NCI-H460 (cell line): ENCODE data around the gene FYB2. TPM values are rescaled to one million over a fixed set of nuclear protein-coding genes. Genes with fewer than 3 reads are reported as not detected.

ENCODE experiments used
- DNase-seq: peaks from one replicate; pipeline ENCODE4 v3.0.0-alpha.2; 2016; ENCODE audit warnings: low read depth; ENCODE audit errors: extremely low read depth
- total RNA-seq: library from RNA; depleted of rRNA; stranded (reverse); fragments of >200 nt; shearing (Covaris generic); gene quantifications from 2 replicates; pipeline ENCODE4 v1.2.3, GENCODE V29; 2014

Gene FYB2
- total RNA-seq, 1 experiment from 2014 or later = not detected

DNA sequence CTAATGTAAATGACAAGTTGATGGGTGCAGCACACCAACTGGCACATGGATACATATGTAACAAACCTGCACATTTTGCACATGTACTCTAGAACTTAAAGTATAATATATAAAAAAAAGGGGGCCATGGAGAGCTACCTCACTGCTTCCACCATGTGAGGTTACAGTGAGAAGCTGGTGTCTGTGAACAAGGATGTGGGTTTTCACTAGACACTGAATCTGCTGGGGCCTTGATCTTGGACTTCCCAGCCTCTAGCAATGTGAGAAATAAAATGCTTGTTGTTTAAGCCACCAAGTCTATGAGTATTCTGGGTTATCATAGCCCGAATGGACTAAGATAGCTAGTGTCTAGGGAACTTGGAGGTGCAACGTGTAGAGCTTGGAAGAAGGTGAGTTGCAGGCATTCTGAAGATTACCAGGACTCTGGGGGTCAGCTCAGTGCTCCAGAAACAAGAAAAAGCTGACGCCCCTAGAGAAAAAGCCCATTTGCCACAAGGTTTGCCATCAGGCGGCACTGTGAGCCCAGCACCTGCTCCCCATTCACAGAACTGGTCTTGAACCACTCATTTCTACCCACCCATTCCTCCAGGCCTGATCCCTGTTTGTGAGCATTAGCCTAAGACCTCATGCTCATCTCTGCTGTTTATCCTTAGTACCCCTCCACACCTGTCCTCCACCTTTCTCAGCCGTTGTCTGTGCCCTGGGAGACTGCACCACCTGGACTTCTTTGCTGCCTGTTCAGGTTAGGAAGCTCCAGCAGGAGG is 15.1 kb upstream of the FYB2 start:
- no peak for DNase-seq

DNA sequence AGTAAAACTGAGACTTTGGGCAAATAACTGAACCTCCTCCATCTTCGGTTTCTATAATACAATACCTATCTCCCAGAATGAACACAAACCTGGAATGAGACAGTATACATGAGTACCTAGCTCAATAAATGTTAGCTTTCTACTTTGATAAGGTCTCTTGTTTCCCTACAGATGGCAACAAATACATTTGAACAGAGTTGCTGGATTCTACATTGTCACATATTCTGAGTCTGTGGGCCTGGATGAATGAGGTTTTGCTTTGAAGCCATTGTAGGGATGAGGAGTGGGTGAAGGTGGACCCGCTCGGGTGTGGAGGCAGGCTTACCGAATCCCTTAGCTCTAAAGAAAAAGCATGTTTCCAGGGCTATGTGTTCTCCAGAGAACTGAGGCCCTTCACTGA is 13.9 kb upstream of the FYB2 start:
- no peak for DNase-seq

- DNase-seq = peak; percentile 56
Measured at GRCh38 chr1:56831871-56832693, 12.9 kb upstream of the FYB2 start.

DNA sequence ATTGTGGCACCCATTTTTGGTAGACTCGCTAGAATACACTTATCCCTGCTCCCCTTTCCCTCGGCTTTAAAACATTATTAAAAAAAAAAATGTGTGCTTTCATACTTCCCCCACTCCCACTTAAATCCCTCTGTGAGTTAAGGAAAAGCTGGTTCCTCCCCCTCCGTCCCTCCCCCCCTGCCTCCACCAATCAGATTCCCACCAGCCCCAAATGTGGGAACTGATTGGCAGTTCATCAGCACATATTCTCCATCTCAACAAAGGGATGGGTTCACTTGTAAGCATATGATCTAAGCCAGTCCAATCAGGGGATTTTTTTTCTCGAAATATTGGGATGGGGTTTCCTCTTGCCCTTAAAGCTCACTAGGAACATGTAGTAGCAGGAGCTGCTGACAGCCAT is 10.8 kb upstream of the FYB2 start:
- no peak for DNase-seq

DNA sequence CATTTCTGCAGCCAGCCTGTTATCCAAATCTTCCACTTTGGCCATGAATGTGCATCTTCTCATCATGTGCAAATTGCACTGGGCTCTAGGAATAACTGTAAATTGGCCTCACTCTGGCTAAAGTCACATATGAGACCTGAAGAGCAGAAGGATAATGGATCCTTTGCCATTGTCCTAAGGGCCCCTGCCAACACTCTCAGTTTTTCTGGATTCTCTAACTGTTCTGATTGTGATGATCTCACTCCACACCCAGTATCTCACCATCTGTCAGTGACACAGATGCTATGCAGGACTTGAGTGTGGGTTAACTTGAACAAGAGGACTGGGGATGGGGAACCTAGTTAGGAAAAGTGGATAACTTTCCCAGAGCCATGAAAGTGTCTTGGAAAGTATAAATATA is 8.5 kb upstream of the FYB2 start:
- no peak for DNase-seq

GRCh38 chr1:56825436-56825835 is 6.2 kb upstream of the FYB2 start:
- no peak for DNase-seq

DNA sequence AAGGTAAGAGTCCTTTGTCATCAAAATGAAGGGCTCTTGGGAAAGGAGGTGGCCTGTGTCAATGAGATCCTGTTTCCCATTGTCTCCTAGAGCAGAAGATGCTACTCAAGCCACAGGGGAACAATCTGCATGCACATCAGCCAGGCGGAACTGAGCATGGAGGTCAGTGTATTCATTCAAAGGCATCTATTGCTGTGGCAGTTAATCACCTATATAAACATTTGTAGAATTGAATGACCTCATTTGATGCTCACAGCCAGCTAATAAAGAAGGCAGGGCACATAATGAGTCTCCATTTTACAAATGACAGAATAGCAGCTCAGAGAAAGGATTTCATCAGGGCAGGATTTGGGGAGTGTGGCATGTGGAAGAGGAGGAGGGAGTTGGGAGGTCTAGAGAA is 5.7 kb upstream of the FYB2 start:
- DNase-seq = no peak

DNA sequence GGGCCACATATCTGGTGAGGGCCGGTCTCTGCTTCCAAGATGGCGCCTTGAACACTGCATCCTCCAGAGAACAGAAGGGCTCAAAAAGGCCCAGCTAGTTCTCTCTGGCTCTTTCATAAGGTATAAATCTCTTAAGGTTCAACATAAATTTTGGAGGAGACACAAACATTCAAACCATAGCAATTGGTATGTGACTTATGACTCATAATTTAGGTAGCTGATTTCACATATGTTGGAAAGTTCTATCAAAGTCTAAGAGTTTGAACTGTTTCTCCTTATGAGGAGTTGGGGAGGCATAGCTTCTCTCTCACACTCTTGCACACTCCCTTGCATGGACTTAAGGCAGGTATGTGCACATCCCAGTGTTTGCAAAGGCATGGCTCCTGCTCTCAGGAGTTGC is 5.1 kb upstream of the FYB2 start:
- no peak for DNase-seq

DNA sequence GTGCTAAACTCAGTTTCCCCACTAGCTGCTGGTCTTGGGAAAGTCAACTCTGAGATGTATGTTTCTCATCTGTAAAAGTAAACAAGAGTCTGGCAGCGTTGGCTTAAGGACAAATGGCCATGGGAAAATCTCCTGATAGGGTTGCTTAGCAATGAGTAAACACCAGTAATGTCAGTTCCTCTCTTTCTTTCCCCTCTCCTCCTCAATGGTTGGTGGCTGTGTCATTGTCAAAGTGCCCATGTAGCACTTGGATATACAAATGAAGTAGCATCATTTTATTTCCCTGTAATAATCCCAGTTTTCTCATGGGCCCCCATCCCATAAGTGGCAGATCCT is 2.2 kb upstream of the FYB2 start:
- no peak for DNase-seq

GRCh38 chr1:56820755-56821461 is 1.7 kb upstream of the FYB2 start:
- peak; percentile 69 for DNase-seq

DNA sequence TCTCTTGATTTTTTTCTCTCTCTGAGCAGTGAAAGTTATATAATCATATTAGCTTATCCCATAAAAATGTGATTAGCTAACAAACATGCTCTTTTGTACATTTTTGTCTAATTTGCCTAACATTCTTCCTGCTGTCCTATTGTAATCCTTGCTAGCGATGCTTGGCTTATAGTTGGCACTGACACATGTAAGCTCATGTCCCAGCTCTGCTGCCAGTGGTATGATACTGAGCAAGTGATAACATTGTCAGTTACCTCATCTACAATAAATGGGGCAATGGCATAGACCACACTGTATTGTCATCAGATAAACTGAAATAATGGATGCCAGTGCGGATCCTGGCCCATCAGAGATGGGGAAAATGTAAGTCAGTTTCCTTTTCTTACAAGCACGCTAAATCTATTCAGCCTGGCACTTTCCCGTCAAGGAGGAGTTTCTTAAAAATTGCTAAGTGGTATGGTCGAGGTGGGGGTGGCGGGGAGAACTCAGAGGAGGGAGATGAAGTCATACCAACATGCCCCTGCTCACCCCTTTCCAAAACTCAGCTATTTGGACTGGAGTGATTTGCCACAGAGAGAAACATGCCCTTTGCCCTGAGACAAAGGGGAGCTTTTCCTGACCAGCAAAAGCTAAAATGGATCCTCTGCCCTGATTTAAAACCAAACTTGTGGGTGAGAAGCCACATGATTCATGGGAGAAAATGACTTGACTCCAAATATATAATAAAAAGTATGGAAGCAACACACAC is 1.3 kb downstream of the FYB2 start:
- no peak for DNase-seq

DNA sequence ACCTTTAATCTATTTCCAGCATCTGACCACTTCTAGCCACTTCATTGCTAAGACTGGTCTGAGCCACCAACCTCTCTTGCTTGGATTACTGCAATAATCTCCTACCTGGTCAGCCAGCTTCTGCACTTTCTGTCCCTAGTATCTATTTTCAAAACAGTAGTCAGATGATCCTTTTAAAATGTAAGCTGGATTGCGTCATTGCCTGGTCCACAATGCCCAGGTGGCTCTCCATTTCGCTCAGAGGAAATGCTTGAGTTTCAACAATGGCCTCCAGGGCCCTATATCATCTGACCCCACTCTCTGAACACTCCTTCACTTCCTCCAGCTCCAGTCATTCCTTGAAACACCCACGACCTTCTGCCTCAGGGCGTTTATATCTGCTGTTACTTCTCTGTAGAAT is 2.3 kb downstream of the FYB2 start:
- DNase-seq = no peak

GRCh38 chr1:56816264-56816663 is 2.9 kb downstream of the FYB2 start:
- no peak for DNase-seq

DNA sequence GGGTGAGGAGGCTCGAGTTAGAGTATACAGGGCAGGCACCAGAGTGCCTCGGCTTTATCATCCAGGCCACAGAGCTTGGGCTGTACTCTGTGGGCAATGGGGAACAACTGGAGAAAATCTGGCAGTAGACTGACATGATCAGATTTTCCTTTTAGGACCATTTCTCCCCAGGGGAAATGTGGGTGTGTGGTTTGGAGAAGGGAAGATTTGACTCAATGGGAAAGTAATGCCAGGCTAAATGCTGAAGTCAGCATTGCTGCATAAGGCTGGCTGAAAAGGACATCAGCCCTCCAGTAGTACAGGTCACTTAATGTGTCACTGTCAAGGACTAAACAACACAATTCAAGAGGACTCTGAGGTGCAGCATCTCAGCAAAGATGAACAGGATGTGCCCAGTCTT is 5.0 kb downstream of the FYB2 start:
- DNase-seq = no peak

DNA sequence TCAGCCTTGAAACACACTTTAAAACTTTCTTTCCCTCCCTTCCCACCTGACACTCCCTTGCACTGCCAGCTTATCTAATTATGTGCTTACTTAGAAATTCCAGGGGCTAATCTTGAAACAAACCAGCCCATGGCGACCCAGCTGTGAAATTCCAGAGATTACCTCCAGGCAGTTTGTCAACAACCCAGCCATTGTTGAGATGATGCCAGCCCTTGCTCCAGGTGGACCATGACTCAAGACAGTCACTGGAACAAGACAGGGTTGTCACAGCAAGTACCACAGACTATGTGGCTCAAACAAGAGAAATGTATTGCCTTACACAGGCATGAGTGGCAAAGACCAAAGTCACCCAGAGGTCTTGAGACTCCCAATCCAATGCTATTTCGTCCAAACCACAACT is 7.9 kb downstream of the FYB2 start:
- no peak for DNase-seq

GRCh38 chr1:56808410-56808809 is 10.8 kb downstream of the FYB2 start:
- DNase-seq = no peak

DNA sequence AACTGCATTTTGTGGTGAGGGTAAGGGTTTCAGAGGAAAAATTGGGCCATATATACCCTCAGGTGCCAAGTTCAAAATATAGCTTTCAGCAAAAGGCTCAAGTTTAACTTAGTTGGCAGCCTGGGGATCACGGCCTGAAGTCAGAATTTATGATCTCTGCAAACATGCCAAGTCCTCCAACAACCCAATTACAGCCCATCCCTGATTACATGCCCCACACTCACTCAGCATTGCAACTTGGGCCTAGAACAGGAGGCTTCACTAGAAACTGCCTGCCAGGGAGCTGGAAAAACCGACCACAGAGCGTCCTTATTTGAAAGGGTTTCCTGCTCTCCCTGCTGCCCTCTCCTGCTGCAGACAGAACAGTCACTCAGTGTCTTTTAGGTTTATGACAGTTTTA is 12.4 kb downstream of the FYB2 start:
- DNase-seq = no peak

DNA sequence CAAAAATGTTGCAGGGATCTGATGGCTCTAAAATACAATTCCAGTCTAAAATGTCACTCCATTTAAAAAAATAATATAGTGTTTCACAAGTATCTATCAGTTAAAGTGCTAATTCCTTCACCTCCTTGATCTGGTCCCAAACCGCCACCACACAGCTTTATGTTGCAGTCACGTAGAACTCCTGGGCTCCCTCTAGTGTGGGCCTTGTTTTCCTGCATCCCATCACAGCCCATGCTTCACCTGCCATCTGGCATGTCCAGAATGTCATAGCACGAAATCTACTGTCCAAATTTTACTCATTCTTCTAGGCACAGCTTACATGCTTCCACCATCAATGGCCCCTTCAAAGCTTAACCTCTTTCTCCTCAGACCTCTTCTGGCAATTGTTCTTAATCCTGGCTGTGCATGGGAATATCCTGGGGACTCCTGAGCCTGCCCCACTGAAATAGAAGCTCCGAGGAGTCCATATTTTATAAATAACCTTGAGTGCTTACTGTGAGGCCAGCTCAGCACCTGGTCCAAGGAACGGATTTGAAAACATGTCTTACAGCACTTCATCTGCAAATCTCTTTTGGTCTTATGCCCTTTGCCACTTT is 15.5 kb downstream of the FYB2 start:
- peak; percentile 40 for DNase-seq

DNA sequence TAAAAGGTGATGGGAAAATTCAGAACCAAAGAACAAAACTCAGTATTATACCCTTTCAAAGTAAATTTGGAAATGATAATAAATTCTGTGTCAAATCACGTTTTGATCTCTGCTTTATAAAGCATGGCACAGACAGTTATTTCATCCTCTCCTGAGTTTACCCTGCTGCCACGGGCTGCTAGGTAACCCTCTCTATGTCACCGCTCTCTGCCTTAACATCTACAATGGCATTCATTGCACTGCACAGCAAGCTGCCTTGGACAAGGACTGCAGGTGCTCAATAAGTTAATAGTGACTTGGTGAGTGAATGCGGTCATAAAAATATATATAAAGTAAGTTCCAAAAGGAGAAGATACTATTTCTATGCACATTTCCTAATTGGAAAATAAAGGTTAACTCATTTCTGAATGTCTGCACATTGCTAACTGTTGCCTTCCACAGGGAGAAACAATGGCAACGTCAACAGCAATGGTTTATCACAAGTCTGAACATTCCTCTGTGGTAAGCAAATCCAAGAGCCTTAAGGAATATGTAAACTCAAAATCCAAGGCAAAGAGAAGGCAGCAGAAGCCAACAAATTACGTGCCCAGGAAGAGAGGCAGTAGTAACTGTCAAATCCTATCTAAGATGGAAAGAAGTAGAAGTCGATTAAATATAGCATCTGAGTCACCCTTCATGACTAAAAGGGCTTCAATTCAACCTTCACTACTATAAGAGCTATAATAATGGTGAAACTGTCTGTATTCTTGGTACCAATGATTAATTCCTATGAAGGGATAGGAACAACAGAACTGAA is 19.4 kb downstream of the FYB2 start:
- DNase-seq = no peak

GRCh38 chr1:56798053-56798471 is 21.1 kb downstream of the FYB2 start:
- DNase-seq = no peak
